ENCODE results near the gene KRTAP13-4.

Gene KRTAP13-4

GRCh38 chr21:30463713-30464112, 33.7 kb downstream of the KRTAP13-4 start:
- no peaks in the 10 kb centered on the region for H3K4me1 ChIP-seq (ENCODE audit: insufficient read depth, low read length, severe bottlenecking)
- H3F3A ChIP-seq (ENCODE audit: insufficient read depth, low read length) = no peaks in the 10 kb centered on the region
- H3K9ac ChIP-seq (ENCODE audit: low read length) = no peak overlapping the region
- TF ChIP-seq CTCF (IDR thresholded peaks at IDR 0.05; ENCODE audit: low read length) (peak; percentile 75), EZH2 (IDR thresholded peaks at IDR 0.05; ENCODE audit: borderline replicate concordance, low read length) (no peak)
- no peak overlapping the region for H3K4me2 ChIP-seq (ENCODE audit: low read length)
- H4K20me1 ChIP-seq (ENCODE audit: insufficient read depth, low read length) = no peaks in the 10 kb centered on the region
- H3K9me2 ChIP-seq (ENCODE audit: low read depth, low read length) = no peaks in the 10 kb centered on the region
- no peaks in the 10 kb centered on the region for H3K27me3 ChIP-seq (ENCODE audit: insufficient read depth, low read length)
- no peaks in the 10 kb centered on the region for H3K79me2 ChIP-seq (ENCODE audit: insufficient read depth, low read length)
- no peaks in the 10 kb centered on the region for H3K36me3 ChIP-seq (ENCODE audit: insufficient read depth, low read length)
- H2AFZ ChIP-seq (ENCODE audit: low read length) = no peak overlapping the region
- H3K27ac ChIP-seq (ENCODE audit: low read depth, low read length, poor library complexity, severe bottlenecking) = no peak overlapping the region
- no peaks in the 10 kb centered on the region for H3K9me3 ChIP-seq (ENCODE audit: low read length)
- no peak overlapping the region for H3K4me3 ChIP-seq (ENCODE audit: low read depth, low read length, poor library complexity, severe bottlenecking)

DNA sequence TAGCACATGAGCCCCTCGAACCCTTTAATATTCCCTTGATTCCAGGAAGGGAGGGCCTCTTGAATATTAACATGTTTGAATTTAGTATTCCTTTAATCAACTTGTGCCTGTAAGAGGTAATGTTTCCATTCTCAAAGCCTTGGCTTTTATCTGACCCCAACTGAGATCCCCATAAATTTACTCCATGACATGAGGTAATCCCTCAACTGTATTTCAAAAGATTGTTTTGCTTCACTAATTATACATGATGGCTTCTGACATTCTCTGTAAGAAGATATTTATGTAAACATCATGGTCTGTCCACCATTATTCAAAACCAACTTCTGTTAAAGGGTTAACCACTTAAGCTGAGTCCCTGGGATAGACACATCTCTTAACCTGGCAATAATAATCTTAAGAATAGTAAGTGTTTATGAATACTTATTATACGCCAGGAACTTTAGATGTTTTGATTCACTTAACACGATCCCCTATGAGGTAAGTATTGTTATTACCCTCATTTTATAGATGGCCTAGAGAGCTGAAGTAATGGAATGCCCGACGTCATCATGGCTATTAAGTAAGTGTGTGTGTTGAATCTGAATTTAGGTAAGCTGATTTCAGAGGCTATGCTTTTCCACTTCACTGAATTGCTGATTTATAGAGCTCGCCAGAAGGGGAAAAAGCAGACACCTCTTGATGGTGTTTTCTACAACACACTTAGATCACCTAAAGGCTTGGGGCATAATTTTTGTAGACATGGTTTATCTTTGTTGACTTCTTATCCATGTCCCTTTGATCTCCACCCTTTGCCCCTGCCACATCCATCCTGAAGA, 39.1 kb downstream of the KRTAP13-4 start:
- Histone ChIP-seq H3K9ac (ENCODE audit: low read length) (no peak overlapping the region), H3K27me3 (ENCODE audit: insufficient read depth, low read length) (no peaks in the 10 kb centered on the region), H3K79me2 (ENCODE audit: insufficient read depth, low read length) (no peaks in the 10 kb centered on the region), H3F3A (ENCODE audit: insufficient read depth, low read length) (no peaks in the 10 kb centered on the region), H2AFZ (ENCODE audit: low read length) (no peak overlapping the region), H4K20me1 (ENCODE audit: insufficient read depth, low read length) (no peaks in the 10 kb centered on the region), H3K4me1 (ENCODE audit: insufficient read depth, low read length, severe bottlenecking) (no peaks in the 10 kb centered on the region), H3K9me2 (ENCODE audit: low read depth, low read length) (no peaks in the 10 kb centered on the region), H3K27ac (ENCODE audit: low read depth, low read length, poor library complexity, severe bottlenecking) (no peak overlapping the region), H3K4me3 (ENCODE audit: low read depth, low read length, poor library complexity, severe bottlenecking) (no peak overlapping the region), H3K36me3 (ENCODE audit: insufficient read depth, low read length) (no peaks in the 10 kb centered on the region), H3K9me3 (ENCODE audit: low read length) (no peaks in the 10 kb centered on the region), H3K4me2 (ENCODE audit: low read length) (no peak overlapping the region)
- no peak for TF ChIP-seq EZH2 (IDR thresholded peaks at IDR 0.05; ENCODE audit: borderline replicate concordance, low read length)
- no peak for TF ChIP-seq CTCF (IDR thresholded peaks at IDR 0.05; ENCODE audit: low read length)

GRCh38 chr21:30478004-30478403, 48.0 kb downstream of the KRTAP13-4 start:
- Histone ChIP-seq H3K4me2 (ENCODE audit: low read length) (no peak overlapping the region), H3K4me3 (ENCODE audit: low read depth, low read length, poor library complexity, severe bottlenecking) (no peak overlapping the region), H4K20me1 (ENCODE audit: insufficient read depth, low read length) (no peaks in the 10 kb centered on the region), H3K9ac (ENCODE audit: low read length) (no peak overlapping the region), H3F3A (ENCODE audit: insufficient read depth, low read length) (no peaks in the 10 kb centered on the region), H3K27me3 (ENCODE audit: insufficient read depth, low read length) (no peaks in the 10 kb centered on the region), H3K9me3 (ENCODE audit: low read length) (no peaks in the 10 kb centered on the region), H2AFZ (ENCODE audit: low read length) (no peak overlapping the region), H3K36me3 (ENCODE audit: insufficient read depth, low read length) (no peaks in the 10 kb centered on the region), H3K9me2 (ENCODE audit: low read depth, low read length) (no peaks in the 10 kb centered on the region), H3K27ac (ENCODE audit: low read depth, low read length, poor library complexity, severe bottlenecking) (no peak overlapping the region), H3K79me2 (ENCODE audit: insufficient read depth, low read length) (no peaks in the 10 kb centered on the region), H3K4me1 (ENCODE audit: insufficient read depth, low read length, severe bottlenecking) (no peaks in the 10 kb centered on the region)
- TF ChIP-seq CTCF (IDR thresholded peaks at IDR 0.05; ENCODE audit: low read length) = no peak
- TF ChIP-seq EZH2 (IDR thresholded peaks at IDR 0.05; ENCODE audit: borderline replicate concordance, low read length) = no peak

Measured in OCI-LY1 (cell line).